CD4-positive, alpha-beta T cell treated with Interferon alpha-2 for 1 hour (primary cell): Measurements from ENCODE around the gene PSMB7.

Experiments
- DNase-seq, 2 donors: peaks; one replicate each; pipeline ENCODE4 v3.0.0-alpha.2; 2020 to 2022

Gene PSMB7

DNA sequence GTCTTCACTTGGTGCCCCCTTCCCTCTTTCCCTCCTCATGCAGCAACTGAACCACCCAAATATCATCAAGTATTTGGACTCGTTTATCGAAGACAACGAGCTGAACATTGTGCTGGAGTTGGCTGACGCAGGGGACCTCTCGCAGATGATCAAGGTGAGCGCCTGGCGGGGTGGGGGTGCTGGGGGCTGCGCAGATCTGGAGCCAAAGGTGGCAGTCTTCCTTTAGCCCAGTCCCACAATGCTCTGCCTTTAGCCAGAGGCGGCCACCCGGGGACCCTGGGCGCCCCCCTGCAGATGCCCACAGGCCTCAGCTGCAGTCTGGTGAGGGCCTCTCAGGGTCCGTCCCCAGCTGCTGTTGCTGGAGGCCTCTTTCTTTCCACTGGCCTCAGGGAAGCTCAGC lies 93.8 kb downstream of the PSMB7 start:
- DNase-seq = no peak

DNA sequence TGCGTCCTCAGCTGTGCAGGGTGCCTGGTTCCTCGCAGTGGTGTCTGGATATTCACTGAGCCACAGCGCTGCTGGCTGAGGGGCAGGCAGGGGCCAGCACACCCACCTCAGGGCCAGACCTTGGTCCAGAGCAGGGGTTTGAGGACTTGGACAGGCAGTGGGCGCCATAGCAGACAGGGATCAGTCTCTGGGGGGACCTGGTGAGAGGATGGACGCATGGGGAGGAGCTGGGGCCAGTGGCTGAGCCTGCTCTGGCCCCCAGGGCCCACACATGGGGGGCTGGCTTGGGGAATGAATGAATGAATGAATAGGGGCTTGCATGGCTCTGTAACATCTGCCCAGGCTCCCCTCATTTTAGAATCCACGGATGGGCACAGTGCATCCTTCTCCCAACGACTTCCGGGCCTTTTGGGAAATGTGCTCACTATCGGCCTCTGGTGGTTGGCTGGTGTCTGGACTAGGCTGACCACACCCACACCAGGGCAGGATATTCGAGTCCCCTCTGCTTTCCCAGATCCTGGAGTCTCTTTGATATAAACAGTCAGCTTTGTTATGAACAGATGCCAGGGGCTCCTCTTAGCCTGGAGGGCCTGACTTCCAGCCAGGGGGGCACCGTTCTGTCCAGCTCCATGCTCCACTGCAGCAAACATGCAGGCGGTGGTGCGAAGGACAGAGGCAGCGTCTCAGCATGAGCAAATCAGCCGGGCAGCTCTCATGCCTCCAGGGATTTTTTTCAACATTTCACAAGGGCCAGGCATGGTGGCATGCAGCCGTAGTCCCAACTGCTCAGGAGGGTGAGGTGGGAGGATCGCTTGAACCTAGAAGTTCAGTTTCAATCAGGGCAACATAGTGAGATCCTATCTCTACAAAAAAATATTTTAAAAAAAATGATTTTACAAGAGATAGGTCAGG lies 94.9 kb downstream of the PSMB7 start:
- DNase-seq = peak; percentile 42 to 44

DNA sequence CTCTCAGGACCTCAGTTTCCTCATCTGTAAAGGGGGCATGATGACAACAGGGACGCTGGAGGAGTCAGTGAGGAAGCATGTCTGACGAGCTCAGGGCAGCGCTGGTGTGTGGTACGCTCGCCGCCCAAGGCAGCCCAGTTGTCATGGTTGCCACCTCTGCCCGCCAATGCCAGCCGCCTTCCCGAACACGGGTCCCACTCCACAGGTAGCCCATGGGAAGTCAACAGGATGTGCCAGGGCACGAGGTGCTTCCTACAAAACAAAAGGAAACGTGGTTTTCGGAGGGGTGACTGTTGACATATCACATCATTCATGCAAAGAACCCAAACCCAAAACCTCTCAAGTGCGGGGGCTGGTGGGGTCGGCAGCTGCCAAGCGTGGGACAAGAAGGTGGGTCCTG lies 99.4 kb downstream of the PSMB7 start:
- DNase-seq = no peak

DNA sequence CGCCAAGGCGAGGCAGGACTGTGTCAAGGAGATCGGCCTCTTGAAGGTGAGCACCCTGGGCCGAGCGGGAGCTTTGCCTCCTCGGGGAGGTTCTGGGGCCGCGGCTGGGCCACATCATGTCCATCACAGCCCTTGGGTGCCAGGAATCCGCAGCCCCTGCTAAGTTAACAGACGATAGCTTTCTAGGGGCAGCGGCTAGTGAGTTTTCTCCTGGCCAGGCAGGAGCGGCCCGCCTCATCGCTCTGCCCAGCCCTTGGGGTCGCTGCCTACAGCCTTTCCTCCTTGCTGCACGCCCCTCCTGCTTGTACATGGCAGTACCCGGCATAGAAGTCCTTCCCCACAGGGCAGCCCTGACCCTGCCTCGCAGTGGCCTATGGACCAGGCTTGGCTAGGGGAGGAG lies 101.3 kb downstream of the PSMB7 start:
- no peak for DNase-seq

DNA sequence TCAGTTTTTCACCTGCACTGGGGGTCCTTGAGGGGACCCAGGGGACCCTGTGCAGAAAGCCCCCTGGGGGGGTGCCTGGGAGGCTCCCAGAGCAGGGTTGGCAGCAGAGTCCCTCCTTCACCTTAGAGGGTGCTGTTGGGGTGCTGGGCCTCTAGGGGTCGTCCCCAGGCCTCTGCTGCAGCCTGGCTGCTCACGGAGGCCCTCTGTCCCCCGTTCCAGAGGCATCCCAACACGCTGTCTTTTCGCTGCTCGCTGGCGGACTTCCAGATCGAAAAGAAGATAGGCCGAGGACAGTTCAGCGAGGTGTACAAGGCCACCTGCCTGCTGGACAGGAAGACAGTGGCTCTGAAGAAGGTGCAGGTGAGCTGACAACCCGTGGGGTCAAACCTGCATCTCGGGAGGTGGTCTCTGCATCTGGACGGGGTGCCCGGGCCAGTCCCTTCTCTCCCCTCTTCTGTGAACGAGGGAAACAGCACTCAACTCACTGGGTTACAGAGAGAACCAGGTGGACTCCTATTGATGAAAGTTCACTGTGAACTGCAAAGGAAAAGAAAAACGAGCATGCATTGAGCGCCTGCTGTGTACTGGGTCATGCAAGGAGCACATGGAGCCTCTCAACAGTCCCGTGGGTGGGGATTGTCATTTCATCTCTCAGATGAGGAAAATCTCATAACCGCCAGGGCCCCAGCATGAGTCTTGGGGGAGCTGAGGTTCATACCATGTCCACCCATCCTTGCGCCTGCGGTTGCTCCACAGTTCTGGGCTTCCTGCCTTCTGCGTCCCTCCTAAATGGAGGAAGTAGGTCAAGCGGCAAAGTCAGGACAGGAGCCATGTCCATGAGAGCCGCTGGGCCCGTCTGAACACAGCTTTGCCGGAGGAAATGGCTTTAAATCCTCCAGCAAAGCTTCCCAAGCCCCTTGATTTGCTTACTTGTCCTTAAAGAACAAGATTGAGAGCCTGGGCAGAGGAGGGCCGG lies 102.7 kb downstream of the PSMB7 start:
- DNase-seq = no peak

DNA sequence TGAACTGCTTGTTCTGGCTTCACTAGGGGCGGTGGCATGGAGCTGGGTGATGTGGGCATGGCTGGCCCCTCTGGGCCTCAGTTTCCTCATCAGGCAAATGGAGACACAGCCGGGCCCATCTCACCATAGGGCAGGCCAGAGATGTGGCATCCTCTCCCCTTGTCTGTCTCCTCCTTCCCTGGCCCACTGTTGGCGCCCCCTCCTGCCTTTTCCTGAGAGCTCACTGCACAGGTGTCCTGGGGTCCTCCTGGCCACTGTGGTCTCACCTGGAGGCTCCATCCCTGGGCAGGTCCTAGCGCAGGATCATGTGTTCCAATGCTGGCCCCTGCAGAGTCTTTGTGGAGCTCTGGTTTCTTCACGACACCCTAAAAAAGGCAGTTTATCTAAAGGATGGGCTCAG lies 104.0 kb downstream of the PSMB7 start:
- DNase-seq = no peak

DNA sequence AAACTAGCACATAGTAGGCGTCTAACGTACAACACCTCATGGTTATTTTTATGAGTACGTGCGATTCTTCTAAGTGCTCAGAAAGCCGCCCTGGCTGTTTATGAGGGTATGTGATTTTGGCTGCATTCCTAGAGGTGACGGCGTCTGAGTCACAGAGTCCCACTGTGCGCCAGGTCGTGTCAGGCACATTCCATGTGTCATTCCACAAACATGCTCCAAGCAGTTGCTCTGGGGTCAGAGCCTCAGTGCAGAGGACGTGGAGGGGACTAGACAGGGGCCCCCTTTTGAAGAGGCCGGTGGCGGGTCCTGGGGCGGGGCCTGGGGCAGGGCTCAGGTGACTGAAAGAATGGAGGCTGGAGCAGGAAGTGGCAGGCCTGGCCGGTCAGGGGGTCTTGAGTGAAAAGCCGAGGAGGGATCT lies 105.6 kb downstream of the PSMB7 start:
- no peak for DNase-seq

DNA sequence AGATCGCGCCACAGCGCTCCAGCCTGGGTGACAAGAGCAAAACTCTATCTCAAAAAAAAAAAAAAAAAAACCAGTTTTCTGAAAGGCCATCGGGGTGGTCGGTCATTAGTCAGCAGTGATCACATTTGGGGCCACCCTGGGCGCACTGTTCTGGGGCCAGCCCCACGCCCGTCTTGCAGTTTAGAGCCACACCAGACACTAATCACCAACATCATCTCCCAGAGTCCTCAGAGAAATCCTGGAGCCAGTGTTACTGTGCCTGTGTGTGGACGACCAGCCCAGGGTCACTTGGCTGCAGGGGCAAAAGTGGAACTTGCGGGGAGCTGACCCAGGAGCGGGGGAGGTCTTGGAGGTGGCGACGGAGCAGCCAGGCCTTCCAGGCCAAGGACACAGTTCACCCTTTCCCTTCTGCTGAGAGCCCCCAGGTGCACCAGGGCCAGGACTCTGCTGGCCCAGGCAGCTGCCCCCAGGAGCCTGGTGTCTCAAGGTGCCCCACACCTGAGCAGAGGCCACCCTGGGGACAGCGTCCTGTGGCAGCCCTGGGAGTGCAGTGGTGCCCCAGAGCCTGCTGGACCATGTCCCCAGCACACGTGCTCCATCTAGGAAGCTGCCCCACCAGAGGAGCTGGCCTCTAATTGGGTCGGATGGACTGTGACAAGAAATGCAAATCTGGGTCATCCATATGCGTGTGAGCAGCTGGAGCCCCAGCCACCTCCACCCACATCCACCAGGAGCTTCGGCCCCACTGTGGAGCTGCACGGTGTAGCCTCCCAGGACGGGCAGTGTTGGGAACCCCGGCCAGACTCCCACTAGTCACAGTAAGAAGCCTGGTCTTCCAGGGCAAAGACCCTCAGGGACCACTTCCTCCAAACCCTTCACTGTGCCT lies 106.4 kb downstream of the PSMB7 start:
- no peak for DNase-seq

DNA sequence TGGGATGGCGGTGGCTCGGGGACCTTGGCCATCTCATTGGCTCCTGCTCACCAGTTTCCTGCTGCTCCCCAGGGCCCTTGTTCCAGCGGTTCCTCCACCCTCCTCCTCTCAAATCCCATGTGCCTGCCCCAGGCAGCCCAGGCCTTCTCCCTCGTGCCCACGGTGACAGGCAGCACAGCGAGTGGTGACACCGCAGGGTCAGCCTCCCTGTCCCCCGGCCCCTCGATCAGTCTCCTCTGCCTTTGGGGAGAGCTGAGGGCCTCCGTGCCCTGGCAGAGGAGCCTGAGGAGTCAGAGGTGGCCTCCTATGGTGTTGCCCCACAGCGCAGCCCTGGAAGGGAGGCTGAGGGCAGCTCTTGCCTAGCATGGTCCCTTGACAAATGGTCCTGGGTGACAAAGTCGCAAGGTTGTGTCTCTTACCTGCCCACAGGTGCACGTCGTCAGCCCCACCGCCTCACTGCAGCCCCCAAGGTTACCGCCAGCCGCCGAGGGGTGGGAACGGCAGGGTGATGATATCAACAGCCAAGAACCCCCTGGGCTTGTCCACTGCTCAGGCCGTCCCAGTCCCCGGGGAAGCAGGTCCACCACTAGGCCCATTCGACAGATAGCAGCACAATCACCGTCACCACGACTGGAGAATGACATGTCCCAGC lies 107.7 kb downstream of the PSMB7 start:
- no peak for DNase-seq

DNA sequence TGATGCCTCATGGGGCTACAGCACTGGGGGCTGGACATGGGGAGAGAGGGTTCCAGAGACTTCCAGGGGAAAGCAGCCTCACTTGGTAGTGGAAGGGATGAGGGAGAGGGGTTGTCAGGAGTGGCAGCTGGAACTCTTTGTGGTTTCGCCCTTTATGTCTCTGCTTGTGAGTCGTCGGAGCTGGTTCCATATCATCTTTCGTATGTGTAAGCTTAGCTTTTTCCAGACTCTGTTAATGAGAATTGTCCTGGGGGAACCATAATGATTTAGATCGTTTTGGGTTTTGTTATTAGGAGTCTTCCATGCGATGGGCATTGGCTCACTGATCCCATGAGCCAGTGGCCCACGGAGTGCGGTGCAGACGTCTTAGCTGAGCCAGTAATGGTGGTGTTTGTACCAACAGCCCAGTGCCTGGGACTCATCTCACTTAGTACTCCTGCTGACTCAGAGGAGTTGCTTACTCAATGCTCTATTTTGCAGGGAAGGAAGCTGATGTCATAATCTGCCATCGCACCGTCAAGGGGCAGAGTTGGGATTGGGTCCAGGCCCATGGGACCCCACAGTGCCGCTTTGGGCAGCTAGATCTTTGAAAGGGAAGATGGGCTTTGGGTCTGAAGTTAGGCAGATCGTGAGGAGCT lies 109.0 kb downstream of the PSMB7 start:
- DNase-seq = no peak

DNA sequence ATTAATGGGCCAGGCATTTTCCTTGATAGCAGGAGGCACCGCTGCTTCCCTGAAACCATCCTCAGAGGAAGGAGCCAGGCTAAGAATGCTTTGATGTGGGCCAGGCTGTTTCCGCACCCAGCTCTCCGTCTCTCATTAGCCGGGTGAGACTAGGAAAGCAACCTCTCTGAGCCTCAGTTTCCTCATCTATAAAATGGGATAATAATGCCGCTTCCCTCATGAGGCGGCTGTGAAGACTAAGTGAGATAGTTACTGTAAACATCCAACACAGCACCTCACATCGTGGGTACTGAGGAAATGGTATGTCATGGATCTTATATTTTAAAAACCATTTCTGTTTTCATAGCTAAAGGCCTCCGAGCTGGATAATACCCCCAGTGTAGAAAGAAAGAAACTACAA lies 111.0 kb downstream of the PSMB7 start:
- DNase-seq = no peak

DNA sequence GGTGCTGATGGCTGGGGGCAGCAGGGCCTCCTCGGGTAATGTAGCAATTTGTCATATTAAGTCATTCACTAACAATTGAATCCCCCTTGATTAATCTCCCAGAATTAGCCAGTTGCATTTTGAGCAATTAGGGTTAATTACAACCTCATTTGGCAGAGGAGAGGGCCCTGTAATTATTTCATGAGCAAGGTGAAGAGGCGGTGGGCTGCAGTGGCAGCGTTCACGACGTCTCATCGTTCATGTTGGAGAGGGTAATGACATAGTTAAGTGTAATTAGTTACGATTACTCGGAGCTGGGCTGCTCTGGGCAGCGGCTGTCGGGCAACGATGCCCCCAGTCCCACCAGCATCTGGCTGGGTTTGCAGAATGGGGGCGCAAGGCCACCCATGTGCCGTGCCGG lies 111.5 kb downstream of the PSMB7 start:
- no peak for DNase-seq
